Muscle layer of duodenum (tissue), 2 donors: ENCODE data around the gene ADAMTS9.

Source experiments
- H3K27ac ChIP-seq: one replicate; pipeline ENCODE4 v1.7.0; 2013; ENCODE audit warnings: mild to moderate bottlenecking, low read length
- H3K27me3 ChIP-seq: one replicate; pipeline ENCODE4 v1.7.0; 2013; ENCODE audit warnings: low read depth, mild to moderate bottlenecking, control low read depth, low read length
- H3K36me3 ChIP-seq, 2 donors: one replicate each; pipeline ENCODE4 v1.7.0; 2013; ENCODE audit warnings: low read length in 2 of 2, control low read depth in 1 of 2, mild to moderate bottlenecking in 1 of 2; ENCODE audit not compliant: insufficient read depth in 2 of 2, control insufficient read depth in 1 of 2
- H3K4me1 ChIP-seq, 2 donors: one replicate each; pipeline ENCODE4 v1.7.0; 2013; ENCODE audit warnings: low read length in 2 of 2, mild to moderate bottlenecking in 2 of 2, control low read depth in 1 of 2, moderate library complexity in 1 of 2; ENCODE audit not compliant: insufficient read depth in 2 of 2, control insufficient read depth in 1 of 2
- H3K4me3 ChIP-seq, 2 donors: one replicate each; pipeline ENCODE4 v1.7.0; 2013; ENCODE audit warnings: low read length in 2 of 2, low read depth in 1 of 2, mild to moderate bottlenecking in 1 of 2
- H3K9me3 ChIP-seq, 2 donors: one replicate each; pipeline ENCODE4 v1.7.0; 2013; ENCODE audit warnings: low read length in 2 of 2, control low read depth in 1 of 2, mild to moderate bottlenecking in 1 of 2; ENCODE audit not compliant: control insufficient read depth in 1 of 2
- donor health status: healthy.

Gene ADAMTS9

DNA sequence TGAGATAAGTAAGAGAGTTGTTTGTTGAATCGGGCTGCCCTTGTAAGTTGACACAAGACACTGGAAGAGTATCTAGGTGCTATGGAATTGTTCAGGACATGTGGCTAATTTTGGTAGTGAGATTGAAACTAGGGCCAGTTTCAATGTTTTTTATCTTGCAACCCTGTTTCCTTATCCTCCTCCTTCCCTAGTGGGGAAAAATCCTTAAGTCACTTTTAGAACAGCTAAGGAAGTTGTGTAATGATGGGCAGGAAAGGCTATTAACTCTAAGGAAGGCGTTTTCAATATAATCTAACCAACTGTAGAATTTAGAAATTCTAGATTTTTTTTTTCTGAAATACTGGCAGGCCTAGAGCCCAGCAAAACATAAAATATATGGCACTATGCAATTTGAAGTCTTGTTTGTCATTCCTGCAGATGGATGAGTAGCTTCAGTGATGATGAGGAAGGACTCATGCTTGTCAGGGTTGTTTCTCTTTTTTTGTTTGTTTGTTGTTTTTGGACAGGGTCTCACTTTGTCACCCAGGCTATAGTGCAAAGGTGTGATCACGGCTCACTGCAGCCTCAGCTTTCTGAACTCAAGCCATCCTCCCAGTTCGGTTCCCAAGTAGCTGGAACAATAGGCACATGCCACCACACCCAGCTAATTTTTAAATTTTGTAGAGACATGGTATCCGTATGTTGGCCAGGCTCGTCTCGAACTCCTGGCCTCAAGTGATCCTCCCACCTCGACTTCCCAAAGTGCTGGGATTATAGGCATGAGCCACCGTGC, 27.6 kb upstream of the ADAMTS9 start:
- Histone ChIP-seq H3K4me3 (no peak overlapping the region), H3K36me3 (no peaks in the 10 kb centered on the region), H3K9me3 (no peaks in the 10 kb centered on the region), H3K4me1 (no peaks in the 10 kb centered on the region), H3K27me3 (no peaks in the 10 kb centered on the region), H3K27ac (no peak overlapping the region)

- Histone ChIP-seq H3K27me3 (no peaks in the 10 kb centered on the region), H3K36me3 (no peaks in the 10 kb centered on the region), H3K4me3 (no peak overlapping the region), H3K9me3 (no peaks in the 10 kb centered on the region), H3K27ac (no peak overlapping the region), H3K4me1 (no peaks in the 10 kb centered on the region)
These were observed 20.7 kb upstream of the ADAMTS9 start for GRCh38 chr3:64708456-64708855.

- Histone ChIP-seq H3K9me3 (no peaks in the 10 kb centered on the region), H3K27ac (no peak overlapping the region), H3K27me3 (no peaks in the 10 kb centered on the region), H3K36me3 (no peaks in the 10 kb centered on the region), H3K4me3 (no peak overlapping the region), H3K4me1 (no peaks in the 10 kb centered on the region)
These were observed 18.1 kb upstream of the ADAMTS9 start for GRCh38 chr3:64705946-64706345.

DNA sequence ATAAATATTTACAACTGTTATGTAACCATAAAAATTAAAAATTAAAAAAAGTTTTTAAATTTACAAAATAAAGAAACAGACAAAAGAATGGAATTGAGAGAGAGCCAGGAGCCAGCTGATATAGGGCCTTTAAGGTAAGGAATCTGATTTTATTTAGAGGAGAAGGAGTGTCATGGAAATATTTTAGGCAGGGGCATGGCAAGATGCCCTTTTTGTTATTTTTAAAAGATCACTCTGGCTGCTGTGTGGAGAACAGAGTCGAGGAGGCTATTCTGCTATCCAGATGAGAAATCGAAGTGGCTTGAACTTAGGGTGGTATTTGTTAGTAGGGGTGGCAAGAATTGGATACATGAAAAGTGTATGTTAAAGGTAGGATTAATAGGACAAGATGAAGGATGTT, 9.1 kb upstream of the ADAMTS9 start:
- no peaks in the 10 kb centered on the region for H3K27me3 ChIP-seq
- no peaks in the 10 kb centered on the region for H3K36me3 ChIP-seq
- H3K27ac ChIP-seq, result no peak overlapping the region
- no peaks in the 10 kb centered on the region for H3K9me3 ChIP-seq
- peaks cover 0 to 9% of the 10 kb centered on the region in 2 donors for H3K4me1 ChIP-seq
- no peak overlapping the region for H3K4me3 ChIP-seq

DNA sequence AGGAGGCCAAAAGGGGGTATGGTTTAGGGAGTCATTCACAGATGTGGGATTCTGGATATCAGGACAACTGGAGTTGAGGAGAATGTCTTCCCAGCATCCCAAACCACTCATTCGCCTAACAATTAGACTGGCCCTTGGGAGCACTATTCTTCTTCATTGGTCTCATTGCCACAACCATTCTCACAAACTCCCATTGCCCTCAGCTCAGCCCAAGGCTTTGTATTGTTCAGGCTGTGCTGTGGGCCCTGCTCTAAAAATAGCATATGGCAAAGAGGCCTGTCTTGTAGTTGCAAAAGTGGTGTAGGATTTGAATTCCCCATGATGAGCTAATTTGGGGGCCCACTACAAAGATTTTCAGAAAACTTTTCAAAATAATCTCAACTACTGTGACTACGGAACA, 6.3 kb upstream of the ADAMTS9 start:
- H3K27me3 ChIP-seq, result no peaks in the 10 kb centered on the region
- no peaks in the 10 kb centered on the region for H3K36me3 ChIP-seq
- no peak overlapping the region for H3K4me3 ChIP-seq
- H3K4me1 ChIP-seq, result peaks cover 0 to 13% of the 10 kb centered on the region in 2 donors
- H3K9me3 ChIP-seq, result no peaks in the 10 kb centered on the region
- no peak overlapping the region for H3K27ac ChIP-seq

- no peak overlapping the region for H3K27ac ChIP-seq
- H3K9me3 ChIP-seq, result no peaks in the 10 kb centered on the region
- H3K4me1 ChIP-seq, result peaks cover 0 to 13% of the 10 kb centered on the region in 2 donors
- no peak overlapping the region for H3K4me3 ChIP-seq
- no peaks in the 10 kb centered on the region for H3K27me3 ChIP-seq
- H3K36me3 ChIP-seq, result no peaks in the 10 kb centered on the region
These were observed 5.2 kb upstream of the ADAMTS9 start for GRCh38 chr3:64693031-64693430.

GRCh38 chr3:64691051-64691450, 3.3 kb upstream of the ADAMTS9 start:
- no peak overlapping the region for H3K27ac ChIP-seq
- no peaks in the 10 kb centered on the region for H3K27me3 ChIP-seq
- no peaks in the 10 kb centered on the region for H3K36me3 ChIP-seq
- peaks cover 0 to 13% of the 10 kb centered on the region in 2 donors for H3K4me1 ChIP-seq
- H3K4me3 ChIP-seq, result no peak overlapping the region
- H3K9me3 ChIP-seq, result no peaks in the 10 kb centered on the region

DNA sequence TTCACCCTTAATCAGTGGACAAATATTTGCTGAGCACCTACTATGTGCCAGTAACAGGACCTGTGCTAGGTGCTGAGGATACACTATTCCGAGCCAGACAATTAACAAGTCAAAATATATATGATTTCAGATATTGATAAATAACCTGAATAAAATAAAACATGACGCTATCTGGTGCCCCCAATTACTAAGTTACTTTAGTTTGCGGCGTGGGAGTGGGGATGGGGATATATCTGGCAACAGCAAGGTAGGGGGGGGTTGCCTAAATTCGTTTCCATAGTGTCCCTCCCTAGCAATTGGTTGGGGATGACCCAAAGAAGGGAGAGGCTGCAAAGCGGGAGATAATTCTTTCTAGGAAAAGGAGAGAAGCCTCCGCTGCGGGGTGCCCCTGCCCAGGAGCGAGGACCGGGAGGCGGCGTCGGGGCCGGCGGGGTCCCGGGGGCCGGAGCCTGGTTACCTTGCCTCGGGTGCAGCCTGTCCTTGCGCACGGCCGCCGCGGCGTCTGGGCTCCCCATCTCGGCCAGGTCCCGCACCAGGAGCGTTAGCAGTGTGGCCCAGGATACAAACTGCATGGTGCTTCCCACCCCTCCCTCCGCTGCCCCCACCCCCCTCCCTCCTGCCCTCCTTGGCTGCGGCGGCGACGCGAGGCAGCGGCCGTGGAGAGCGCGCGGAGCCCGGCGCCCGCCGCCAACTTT, 567 bp downstream of the ADAMTS9 start:
- no peaks in the 10 kb centered on the region for H3K27me3 ChIP-seq
- peak overlapping the region; percentile 83 to 92 for H3K4me3 ChIP-seq
- H3K36me3 ChIP-seq, result no peaks in the 10 kb centered on the region
- H3K27ac ChIP-seq, result peak overlapping the region; percentile 93
- H3K4me1 ChIP-seq, result peaks cover 5 to 8% of the 10 kb centered on the region in 2 donors
- H3K9me3 ChIP-seq, result no peaks in the 10 kb centered on the region

DNA sequence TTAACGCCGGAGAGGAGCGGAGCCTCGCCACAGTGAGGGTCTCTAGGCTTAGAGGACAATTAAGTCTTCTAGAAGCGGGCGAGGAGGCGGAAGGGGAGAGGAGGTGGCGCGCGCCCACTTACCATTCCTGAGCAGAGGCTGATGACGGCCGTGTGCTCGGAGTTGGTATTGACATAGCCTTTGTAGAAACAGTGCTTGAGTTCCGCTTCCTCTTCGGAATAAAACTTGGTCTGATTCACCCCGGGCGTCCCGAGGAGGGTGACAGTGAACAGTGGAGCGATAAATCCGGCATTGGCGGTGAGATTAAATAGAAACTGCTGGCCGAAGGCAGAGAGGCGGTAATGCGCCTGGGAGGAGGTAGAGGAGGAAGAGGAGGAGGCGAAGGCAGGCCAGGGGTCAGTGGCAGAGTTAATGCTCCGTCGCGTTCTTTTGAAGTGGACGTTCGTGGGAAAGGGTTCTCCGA, 1.3 kb downstream of the ADAMTS9 start:
- peak overlapping the region; percentile 83 to 92 for H3K4me3 ChIP-seq
- H3K27me3 ChIP-seq, result no peaks in the 10 kb centered on the region
- no peaks in the 10 kb centered on the region for H3K36me3 ChIP-seq
- H3K9me3 ChIP-seq, result no peaks in the 10 kb centered on the region
- peaks cover 1 to 8% of the 10 kb centered on the region in 2 donors for H3K4me1 ChIP-seq
- peak overlapping the region; percentile 93 for H3K27ac ChIP-seq

DNA sequence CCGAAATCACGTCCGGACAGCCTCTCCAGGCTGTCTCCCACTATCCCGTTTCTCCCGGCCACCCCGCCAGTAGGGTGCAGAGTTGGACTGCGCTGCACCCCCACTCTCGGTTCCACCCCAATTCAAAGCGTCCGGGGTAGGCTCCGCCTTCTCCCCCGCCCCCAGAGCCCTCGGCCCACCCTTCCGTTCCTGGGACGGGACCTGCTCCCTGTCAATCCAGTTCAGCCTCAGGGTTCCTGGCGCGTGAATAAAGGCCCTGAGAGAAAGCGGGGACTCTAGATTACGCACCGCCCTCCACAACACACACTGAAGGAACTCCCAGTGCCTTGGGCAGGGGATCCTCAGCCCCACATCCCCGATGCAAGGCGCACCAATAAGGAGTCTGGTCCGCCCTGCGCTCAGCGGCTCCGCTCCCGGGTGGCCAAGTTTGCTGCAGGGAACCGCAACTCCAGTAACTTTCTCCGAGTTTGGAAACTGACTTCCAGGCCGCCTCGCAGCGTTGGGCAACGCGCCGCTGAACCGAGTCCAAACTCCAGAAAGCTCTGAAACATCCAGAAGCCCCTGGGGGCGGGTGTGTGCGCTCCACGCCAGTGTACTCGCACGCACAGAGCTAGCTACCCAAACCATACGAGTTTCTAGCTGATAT, 1.9 kb downstream of the ADAMTS9 start:
- Histone ChIP-seq H3K9me3 (no peaks in the 10 kb centered on the region), H3K27ac (peak overlapping the region; percentile 93), H3K36me3 (no peaks in the 10 kb centered on the region), H3K4me1 (peaks cover 0 to 8% of the 10 kb centered on the region in 2 donors), H3K27me3 (no peaks in the 10 kb centered on the region), H3K4me3 (peak overlapping the region; percentile 83 to 92)

GRCh38 chr3:64685331-64685799, 2.4 kb downstream of the ADAMTS9 start:
- Histone ChIP-seq H3K4me1 (peaks cover 0 to 8% of the 10 kb centered on the region in 2 donors), H3K27me3 (no peaks in the 10 kb centered on the region), H3K9me3 (no peaks in the 10 kb centered on the region), H3K27ac (peak overlapping the region; percentile 93), H3K36me3 (no peaks in the 10 kb centered on the region), H3K4me3 (peak overlapping the region; percentile 83 to 92)
